Tibial artery (tissue), 4 donors: ENCODE data around the gene KCNQ4.

Source experiments
- DNase-seq, 2 donors: peaks; one replicate each; pipeline ENCODE4 v3.0.0-alpha.2; 2019
- H3K27ac ChIP-seq, 2 donors: fragments of 200-600 bp; sonication (generic) in 1 of 2; 1 replicate in 1 of 2; 2 replicates in 1 of 2; pipeline ENCODE4 v1.5.1; 2018 to 2019; ENCODE audit warnings: mild to moderate bottlenecking in 1 of 2
- H3K27me3 ChIP-seq, 2 donors: fragments of 200-600 bp; sonication (generic) in 1 of 2; one replicate each; pipeline versions ENCODE4 v1.5.1 to v1.6.0; 2016 to 2019
- H3K36me3 ChIP-seq, 3 donors: fragments of 200-600 bp; sonication (generic) in 2 of 3; one replicate each; pipeline ENCODE4 v1.5.1; 2016 to 2019; ENCODE audit warnings: mild to moderate bottlenecking in 2 of 3
- H3K4me1 ChIP-seq, 4 donors: fragments of 200-600 bp; sonication (generic) in 2 of 4; 1 replicate in 3 of 4; 2 replicates in 1 of 4; pipeline ENCODE4 v1.5.1; 2016 to 2019
- H3K4me3 ChIP-seq, 2 donors: fragments of 200-600 bp; sonication (generic) in 1 of 2; 1 replicate in 1 of 2; 2 replicates in 1 of 2; pipeline ENCODE4 v1.5.1; 2018 to 2019; ENCODE audit warnings: mild to moderate bottlenecking in 2 of 2
- H3K9me3 ChIP-seq, 3 donors: fragments of 200-600 bp; sonication (generic) in 1 of 3; one replicate each; pipeline ENCODE4 v1.5.1; 2016 to 2019
- CTCF ChIP-seq, 2 experiments: fragments of 200-600 bp in 1 of 2; fragments of 450-650 bp in 1 of 2; IDR thresholded peaks; one replicate each; pipeline ENCODE4 v1.5.1; 2017 to 2019; ENCODE audit warnings: antibody characterized with exemption in 2 of 2, mild to moderate bottlenecking in 1 of 2, moderate library complexity in 1 of 2
- intact Hi-C: fragments of 100-400 bp; cut with DNase I; formaldehyde crosslinking; loops from one replicate; pipeline ENCODE4 v1.15.0; 2023; ENCODE audit warnings: low total_unique reads

The KCNQ4 gene

GRCh38 chr1:40844887-40845878 is 61.6 kb downstream of the KCNQ4 start:
- no peak overlapping the region for H3K4me3 ChIP-seq
- H3K27me3 ChIP-seq: no peaks in the 10 kb centered on the region
- peaks cover 0 to 8% (median 0%) of the 10 kb centered on the region in 3 donors for H3K9me3 ChIP-seq
- no peak for TF ChIP-seq CTCF (IDR thresholded peaks at IDR 0.05)
- H3K36me3 ChIP-seq: peaks cover 0 to 4% (median 0%) of the 10 kb centered on the region in 3 donors
- peaks cover 0 to 4% (median 0%) of the 10 kb centered on the region in 4 donors for H3K4me1 ChIP-seq
- DNase-seq: no peak
- H3K27ac ChIP-seq: no peak overlapping the region
- intact Hi-C loops: loop anchor here (5.0 kb wide), 1 partner anchor 233 kb away; no protein-coding TSS in a partner anchor

- Histone ChIP-seq H3K27me3 (no peaks in the 10 kb centered on the region), H3K9me3 (peaks cover 0 to 8% (median 0%) of the 10 kb centered on the region in 3 donors), H3K27ac (no peak overlapping the region), H3K36me3 (peaks cover 0 to 4% (median 0%) of the 10 kb centered on the region in 3 donors), H3K4me1 (peaks cover 0 to 4% (median 0%) of the 10 kb centered on the region in 4 donors), H3K4me3 (no peak overlapping the region)
- no peak for TF ChIP-seq CTCF (IDR thresholded peaks at IDR 0.05)
- intact Hi-C loops: loop anchor here (5.0 kb wide), 1 partner anchor 234 kb away; no protein-coding TSS in a partner anchor
- no peak for DNase-seq
These were observed 62.3 kb downstream of the KCNQ4 start for GRCh38 chr1:40845895-40846294.

GRCh38 chr1:40847023-40847745 is 63.6 kb downstream of the KCNQ4 start:
- no peak for DNase-seq
- Histone ChIP-seq H3K4me1 (peaks cover 0 to 4% (median 0%) of the 10 kb centered on the region in 4 donors), H3K9me3 (peaks cover 0 to 7% (median 0%) of the 10 kb centered on the region in 3 donors), H3K27me3 (no peaks in the 10 kb centered on the region), H3K36me3 (peaks cover 0 to 4% (median 0%) of the 10 kb centered on the region in 3 donors), H3K27ac (no peak overlapping the region), H3K4me3 (no peak overlapping the region)
- no peak for TF ChIP-seq CTCF (IDR thresholded peaks at IDR 0.05)
- intact Hi-C loops: loop anchor here (5.0 kb wide), 1 partner anchor 235 kb away; no protein-coding TSS in a partner anchor

- H3K4me1 ChIP-seq: peaks cover 0 to 10% (median 4%) of the 10 kb centered on the region in 4 donors
- peak; percentile 62 to 79 for DNase-seq
- no peak overlapping the region for H3K27ac ChIP-seq
- TF ChIP-seq CTCF (IDR thresholded peaks at IDR 0.05): peak; percentile 90 to 94
- no peaks in the 10 kb centered on the region for H3K27me3 ChIP-seq
- H3K9me3 ChIP-seq: no peaks in the 10 kb centered on the region
- intact Hi-C loops: loop anchor here (2.0 to 5.0 kb wide), 3 partner anchors 74 to 236 kb away; no protein-coding TSS in a partner anchor
- H3K36me3 ChIP-seq: no peaks in the 10 kb centered on the region
- H3K4me3 ChIP-seq: no peak overlapping the region
These were observed 65.1 kb downstream of the KCNQ4 start for GRCh38 chr1:40848530-40849189.
